CD4-positive, alpha-beta T cell treated with Interferon gamma for 1 hour (primary cell): Measurements from ENCODE around the gene TYROBP.
A peak's percentile ranks its signal among the peaks of the same experiment; 100 is the strongest.
"Not testable (repeated sequence)": the region's sequence is repeated elsewhere in the genome, so short reads cannot be mapped to it uniquely, and the experiment has no call there.

Experiments
- DNase-seq: peaks from one replicate; pipeline ENCODE4 v3.0.0-alpha.2; 2020

The TYROBP gene

GRCh38 chr19:35931161-35931873 lies 23.2 kb upstream of the TYROBP start:
- DNase-seq, result peak; percentile 100

GRCh38 chr19:35929876-35930275 lies 21.8 kb upstream of the TYROBP start:
- DNase-seq, result no peak

GRCh38 chr19:35928507-35928906 lies 20.4 kb upstream of the TYROBP start:
- peak; percentile 53 for DNase-seq

GRCh38 chr19:35925501-35925900 lies 17.4 kb upstream of the TYROBP start:
- no peak for DNase-seq

GRCh38 chr19:35921012-35921411 lies 12.9 kb upstream of the TYROBP start:
- no peak for DNase-seq

- DNase-seq, result no peak
Measured at GRCh38 chr19:35919306-35919705, 11.2 kb upstream of the TYROBP start.

- DNase-seq, result no peak
Measured at GRCh38 chr19:35915443-35915842, 7.3 kb upstream of the TYROBP start.

GRCh38 chr19:35913589-35913988 lies 5.5 kb upstream of the TYROBP start:
- no peak for DNase-seq

GRCh38 chr19:35911790-35912189 lies 3.7 kb upstream of the TYROBP start:
- DNase-seq, result no peak

- DNase-seq, result no peak
Measured at GRCh38 chr19:35911173-35911572, 3.1 kb upstream of the TYROBP start.

- not testable (repeated sequence) for DNase-seq
Measured at GRCh38 chr19:35910355-35910754, 2.3 kb upstream of the TYROBP start.

GRCh38 chr19:35909684-35910035 lies 1.6 kb upstream of the TYROBP start:
- no peak for DNase-seq

GRCh38 chr19:35908973-35909683 lies 1.0 kb upstream of the TYROBP start:
- DNase-seq, result peak; percentile 91

GRCh38 chr19:35907377-35907745 lies 734 bp downstream of the TYROBP start:
- no peak for DNase-seq

- no peak for DNase-seq
Measured at GRCh38 chr19:35905178-35905727, 2.8 kb downstream of the TYROBP start.

GRCh38 chr19:35904311-35905068 lies 3.6 kb downstream of the TYROBP start:
- DNase-seq, result no peak

GRCh38 chr19:35903550-35904179 lies 4.4 kb downstream of the TYROBP start:
- DNase-seq, result peak; percentile 95

- no peak for DNase-seq
Measured at GRCh38 chr19:35902870-35903475, 5.1 kb downstream of the TYROBP start.

- peak; percentile 60 for DNase-seq
Measured at GRCh38 chr19:35901854-35902661, 6.0 kb downstream of the TYROBP start, which contains the start of gene HCST. Gene HCST, plus strand, starts transcription at chr19:35902529. Its CDS starts 65 bp downstream, at chr19:35902594.

- no peak for DNase-seq
Measured at GRCh38 chr19:35901055-35901644, 6.9 kb downstream of the TYROBP start.

- DNase-seq, result peak; percentile 91
Measured at GRCh38 chr19:35899547-35900214, 8.4 kb downstream of the TYROBP start.
